Measurements from ENCODE around the gene RBMS3. TPM values are rescaled to one million over a fixed set of nuclear protein-coding genes. Genes with fewer than 3 reads are reported as not detected.

Gene RBMS3
- total RNA-seq, 1 experiment from 2014 or later = 7.4 TPM

GRCh38 chr3:29901097-29901496 lies 620.2 kb downstream of the RBMS3 start:
- H3K4me1 ChIP-seq = no peaks in the 10 kb centered on the region
- no peaks in the 10 kb centered on the region for H3K27me3 Mint-ChIP-seq (ENCODE audit: insufficient read depth, unreplicated experiment)
- CTCF ChIA-PET = no interaction called here

GRCh38 chr3:29903600-29903999 lies 622.7 kb downstream of the RBMS3 start:
- no peak for DNase-seq
- BruUV-seq (replicated peaks) = no TSS peak
- CTCF ChIA-PET = no interaction called here

More at GRCh38 chr3:29901097-29901496, 620.2 kb downstream of the RBMS3 start:
- Mint-ChIP-seq H3K9me3 (ENCODE audit: unreplicated experiment) (no peaks in the 10 kb centered on the region), H3K36me3 (ENCODE audit: insufficient read depth, unreplicated experiment) (no peaks in the 10 kb centered on the region), H3K27ac (ENCODE audit: unreplicated experiment) (no peak overlapping the region), H3K4me1 (ENCODE audit: low read depth, unreplicated experiment) (no peaks in the 10 kb centered on the region), H3K4me3 (ENCODE audit: unreplicated experiment) (no peak overlapping the region)
- TF ChIP-seq CTCF (IDR thresholded peaks at IDR 0.05; ENCODE audit: insufficient read depth in 1 of 2, low read depth in 1 of 2, low read length in 1 of 2, severe bottlenecking in 1 of 2, unreplicated experiment in 1 of 2) = no peak
- Histone ChIP-seq H3K4me3 (ENCODE audit: low read depth, low read length) (no peak overlapping the region), H3K36me3 (ENCODE audit: control insufficient read depth, insufficient read depth, low read length) (no peaks in the 10 kb centered on the region), H3K27me3 (replicated peaks; ENCODE audit: control insufficient read depth, insufficient read depth, low read length) (no peaks in the 10 kb centered on the region), H3K9me3 (no peaks in the 10 kb centered on the region)
- POLR2A ChIA-PET = no interaction called here
- intact Hi-C loops (cut with micrococcal nuclease; ENCODE audit: unreplicated experiment) = no loop called here
- BruUV-seq (replicated peaks) = no TSS peak
- no peak for DNase-seq

GRCh38 chr3:29906906-29907305 lies 626.0 kb downstream of the RBMS3 start:
- H3K27me3 Mint-ChIP-seq (ENCODE audit: insufficient read depth, unreplicated experiment) = no peaks in the 10 kb centered on the region
- Histone ChIP-seq H3K36me3 (ENCODE audit: control insufficient read depth, insufficient read depth, low read length) (no peaks in the 10 kb centered on the region), H3K27me3 (replicated peaks; ENCODE audit: control insufficient read depth, insufficient read depth, low read length) (no peaks in the 10 kb centered on the region), H3K4me1 (no peaks in the 10 kb centered on the region), H3K9me3 (no peaks in the 10 kb centered on the region), H3K4me3 (ENCODE audit: low read depth, low read length) (no peak overlapping the region)
- DNase-seq = no peak
- no peaks in the 10 kb centered on the region for H3K4me1 Mint-ChIP-seq (ENCODE audit: low read depth, unreplicated experiment)
- CTCF ChIA-PET = no interaction called here
- no peaks in the 10 kb centered on the region for H3K36me3 Mint-ChIP-seq (ENCODE audit: insufficient read depth, unreplicated experiment)
- no peaks in the 10 kb centered on the region for H3K9me3 Mint-ChIP-seq (ENCODE audit: unreplicated experiment)
- no peak overlapping the region for H3K4me3 Mint-ChIP-seq (ENCODE audit: unreplicated experiment)
- BruUV-seq (replicated peaks) = no TSS peak
- no peak for TF ChIP-seq CTCF (IDR thresholded peaks at IDR 0.05; ENCODE audit: insufficient read depth in 1 of 2, low read depth in 1 of 2, low read length in 1 of 2, severe bottlenecking in 1 of 2, unreplicated experiment in 1 of 2)
- H3K27ac Mint-ChIP-seq (ENCODE audit: unreplicated experiment) = no peak overlapping the region
- POLR2A ChIA-PET = no interaction called here
- intact Hi-C loops (cut with micrococcal nuclease; ENCODE audit: unreplicated experiment) = no loop called here

More at GRCh38 chr3:29903600-29903999, 622.7 kb downstream of the RBMS3 start:
- no peaks in the 10 kb centered on the region for H3K27me3 ChIP-seq (replicated peaks; ENCODE audit: control insufficient read depth, insufficient read depth, low read length)
- no peaks in the 10 kb centered on the region for H3K36me3 ChIP-seq (ENCODE audit: control insufficient read depth, insufficient read depth, low read length)
- no peaks in the 10 kb centered on the region for H3K4me1 ChIP-seq
- intact Hi-C loops (cut with micrococcal nuclease; ENCODE audit: unreplicated experiment) = no loop called here
- Mint-ChIP-seq H3K36me3 (ENCODE audit: insufficient read depth, unreplicated experiment) (no peaks in the 10 kb centered on the region), H3K27ac (ENCODE audit: unreplicated experiment) (no peak overlapping the region), H3K4me1 (ENCODE audit: low read depth, unreplicated experiment) (no peaks in the 10 kb centered on the region), H3K27me3 (ENCODE audit: insufficient read depth, unreplicated experiment) (no peaks in the 10 kb centered on the region), H3K4me3 (ENCODE audit: unreplicated experiment) (no peak overlapping the region), H3K9me3 (ENCODE audit: unreplicated experiment) (no peaks in the 10 kb centered on the region)
- TF ChIP-seq CTCF (IDR thresholded peaks at IDR 0.05; ENCODE audit: insufficient read depth in 1 of 2, low read depth in 1 of 2, low read length in 1 of 2, severe bottlenecking in 1 of 2, unreplicated experiment in 1 of 2) = no peak
- H3K9me3 ChIP-seq = no peaks in the 10 kb centered on the region
- H3K4me3 ChIP-seq (ENCODE audit: low read depth, low read length) = no peak overlapping the region
- POLR2A ChIA-PET = no interaction called here

Data from Caco-2 (cell line).